ENCODE data around the gene DSEL.
A peak's percentile ranks its signal among the peaks of the same experiment; 100 is the strongest.

DSEL gene

GRCh38 chr18:67516539-67517443 is at the start of gene DSEL:
Gene DSEL, minus strand, starts transcription at chr18:67516720. Its CDS starts 2,112 bp downstream, at chr18:67514608.
- peak; percentile 97 to 98 for DNase-seq (ENCODE audit: low read depth in 2 of 2)
- H3K4me3 ChIP-seq (replicated peaks in 1 of 2; ENCODE audit: low read depth in 2 of 2, low read length in 2 of 2) = peak within 1 kb of the TSS; percentile 90 to 97
- TF ChIP-seq, protein P1, sequence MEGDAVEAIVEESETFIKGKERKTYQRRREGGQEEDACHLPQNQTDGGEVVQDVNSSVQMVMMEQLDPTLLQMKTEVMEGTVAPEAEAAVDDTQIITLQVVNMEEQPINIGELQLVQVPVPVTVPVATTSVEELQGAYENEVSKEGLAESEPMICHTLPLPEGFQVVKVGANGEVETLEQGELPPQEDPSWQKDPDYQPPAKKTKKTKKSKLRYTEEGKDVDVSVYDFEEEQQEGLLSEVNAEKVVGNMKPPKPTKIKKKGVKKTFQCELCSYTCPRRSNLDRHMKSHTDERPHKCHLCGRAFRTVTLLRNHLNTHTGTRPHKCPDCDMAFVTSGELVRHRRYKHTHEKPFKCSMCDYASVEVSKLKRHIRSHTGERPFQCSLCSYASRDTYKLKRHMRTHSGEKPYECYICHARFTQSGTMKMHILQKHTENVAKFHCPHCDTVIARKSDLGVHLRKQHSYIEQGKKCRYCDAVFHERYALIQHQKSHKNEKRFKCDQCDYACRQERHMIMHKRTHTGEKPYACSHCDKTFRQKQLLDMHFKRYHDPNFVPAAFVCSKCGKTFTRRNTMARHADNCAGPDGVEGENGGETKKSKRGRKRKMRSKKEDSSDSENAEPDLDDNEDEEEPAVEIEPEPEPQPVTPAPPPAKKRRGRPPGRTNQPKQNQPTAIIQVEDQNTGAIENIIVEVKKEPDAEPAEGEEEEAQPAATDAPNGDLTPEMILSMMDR (IDR thresholded peaks at IDR 0.05; ENCODE audit: low read depth, low read length) = no peak

DNA sequence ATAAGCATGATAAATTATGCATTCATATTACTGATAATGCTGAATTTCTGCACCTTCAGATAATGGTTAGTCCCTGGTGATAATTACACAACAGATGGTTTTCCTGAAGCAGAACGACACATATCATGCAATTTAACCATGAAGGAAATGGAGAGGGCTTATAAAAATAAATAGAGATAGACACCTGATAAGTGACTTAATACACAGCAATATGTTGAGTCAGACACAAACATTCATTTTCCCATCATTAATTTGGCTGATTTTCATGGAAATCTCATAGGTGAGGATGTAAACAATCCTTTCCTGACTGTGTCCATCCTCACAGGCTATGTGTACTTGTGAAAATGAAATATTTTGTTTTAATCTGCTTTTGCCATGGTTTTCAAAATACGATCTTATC is 36.9 kb upstream of the DSEL start:
- no peak overlapping the region for H3K4me3 ChIP-seq (replicated peaks in 1 of 2; ENCODE audit: low read depth in 2 of 2, low read length in 2 of 2)
- DNase-seq (ENCODE audit: low read depth in 2 of 2) = no peak
- TF ChIP-seq, protein P1 (IDR thresholded peaks at IDR 0.05; ENCODE audit: low read depth, low read length) = no peak

DNA sequence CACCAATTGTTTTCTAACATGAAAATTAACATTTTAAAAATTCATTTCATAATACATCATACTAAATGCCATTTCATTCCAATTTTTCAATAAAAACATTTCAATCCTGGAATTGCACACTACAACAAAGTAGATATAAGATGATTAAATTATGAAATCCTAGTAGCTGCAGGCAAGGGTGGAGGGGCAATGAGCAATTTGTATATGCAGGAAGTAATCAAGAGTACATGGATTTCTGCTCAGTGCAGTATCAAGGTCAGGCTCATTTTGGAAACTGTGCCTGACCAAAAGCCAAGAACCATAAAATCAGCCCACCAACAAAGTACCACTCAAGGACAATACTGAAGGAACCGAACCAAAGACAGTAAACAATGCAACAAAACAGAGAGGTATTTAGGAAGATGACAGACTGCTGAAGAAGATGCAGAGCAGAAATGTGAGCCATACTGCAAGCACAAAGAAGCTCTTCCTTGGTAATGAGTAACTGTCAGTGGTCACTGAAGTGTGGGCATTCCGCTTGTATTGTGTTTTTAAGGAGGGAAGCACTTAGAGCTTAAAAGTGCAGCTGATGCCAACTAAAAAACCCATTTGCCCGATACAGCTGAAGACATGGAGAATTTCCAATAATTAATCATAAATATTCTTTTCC is 34.5 kb upstream of the DSEL start:
- H3K4me3 ChIP-seq (replicated peaks in 1 of 2; ENCODE audit: low read depth in 2 of 2, low read length in 2 of 2) = no peak overlapping the region
- TF ChIP-seq, protein P1 (IDR thresholded peaks at IDR 0.05; ENCODE audit: low read depth, low read length) = no peak

DNA sequence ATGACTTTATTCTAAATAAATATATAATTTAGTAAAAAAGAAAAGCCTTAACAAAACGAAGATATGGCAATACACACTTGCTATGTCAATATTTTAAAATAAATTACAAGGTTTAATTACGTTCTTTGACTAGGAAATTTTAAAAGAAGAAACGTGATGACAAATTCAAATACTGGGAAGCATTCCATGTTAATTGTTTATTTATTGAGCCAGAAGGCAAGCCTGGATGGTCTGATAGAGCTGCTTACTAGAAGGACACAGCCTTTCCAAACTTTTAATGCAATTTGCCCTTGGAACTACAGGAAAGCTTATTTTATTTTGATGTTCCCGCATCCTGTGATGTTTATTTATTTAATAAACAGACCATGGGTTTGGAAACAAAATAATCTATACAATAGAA is 33.4 kb upstream of the DSEL start:
- DNase-seq (ENCODE audit: low read depth in 2 of 2) = no peak
- TF ChIP-seq, protein P1 (IDR thresholded peaks at IDR 0.05; ENCODE audit: low read depth, low read length) = no peak
- H3K4me3 ChIP-seq (replicated peaks in 1 of 2; ENCODE audit: low read depth in 2 of 2, low read length in 2 of 2) = no peak overlapping the region

More for the DNA sequence above, 34.5 kb upstream of the DSEL start:
- DNase-seq (ENCODE audit: low read depth in 2 of 2) = no peak

DNA sequence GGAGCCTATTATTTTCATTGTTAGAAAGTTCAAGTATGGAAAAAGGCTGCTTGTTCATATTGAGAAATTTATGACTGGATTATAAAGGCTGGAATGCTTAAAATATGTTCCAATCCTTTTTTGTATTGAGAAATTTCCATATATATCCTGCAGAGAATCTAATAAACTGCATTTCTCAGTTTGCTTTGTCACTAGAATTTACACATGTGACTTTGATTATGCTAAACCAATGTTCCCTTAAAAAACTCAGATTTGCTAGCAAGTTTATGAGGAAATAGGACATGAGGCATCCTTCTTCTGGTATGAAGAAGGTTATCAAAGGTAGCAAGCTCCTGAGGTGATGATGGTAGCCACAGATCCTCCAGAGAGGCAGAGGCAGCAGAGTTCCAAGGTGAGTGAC is 29.2 kb upstream of the DSEL start:
- TF ChIP-seq, protein P1 (IDR thresholded peaks at IDR 0.05; ENCODE audit: low read depth, low read length) = no peak
- H3K4me3 ChIP-seq (replicated peaks in 1 of 2; ENCODE audit: low read depth in 2 of 2, low read length in 2 of 2) = no peak overlapping the region
- no peak for DNase-seq (ENCODE audit: low read depth in 2 of 2)

- H3K4me3 ChIP-seq (replicated peaks in 1 of 2; ENCODE audit: low read depth in 2 of 2, low read length in 2 of 2) = no peak overlapping the region
- peak; percentile 17 to 38 for DNase-seq (ENCODE audit: low read depth in 2 of 2)
- TF ChIP-seq, protein P1 (IDR thresholded peaks at IDR 0.05; ENCODE audit: low read depth, low read length) = no peak
These were observed 24.0 kb upstream of the DSEL start for GRCh38 chr18:67540559-67540958.
